ENCODE data around the gene TNFAIP3.

The TNFAIP3 gene

DNA sequence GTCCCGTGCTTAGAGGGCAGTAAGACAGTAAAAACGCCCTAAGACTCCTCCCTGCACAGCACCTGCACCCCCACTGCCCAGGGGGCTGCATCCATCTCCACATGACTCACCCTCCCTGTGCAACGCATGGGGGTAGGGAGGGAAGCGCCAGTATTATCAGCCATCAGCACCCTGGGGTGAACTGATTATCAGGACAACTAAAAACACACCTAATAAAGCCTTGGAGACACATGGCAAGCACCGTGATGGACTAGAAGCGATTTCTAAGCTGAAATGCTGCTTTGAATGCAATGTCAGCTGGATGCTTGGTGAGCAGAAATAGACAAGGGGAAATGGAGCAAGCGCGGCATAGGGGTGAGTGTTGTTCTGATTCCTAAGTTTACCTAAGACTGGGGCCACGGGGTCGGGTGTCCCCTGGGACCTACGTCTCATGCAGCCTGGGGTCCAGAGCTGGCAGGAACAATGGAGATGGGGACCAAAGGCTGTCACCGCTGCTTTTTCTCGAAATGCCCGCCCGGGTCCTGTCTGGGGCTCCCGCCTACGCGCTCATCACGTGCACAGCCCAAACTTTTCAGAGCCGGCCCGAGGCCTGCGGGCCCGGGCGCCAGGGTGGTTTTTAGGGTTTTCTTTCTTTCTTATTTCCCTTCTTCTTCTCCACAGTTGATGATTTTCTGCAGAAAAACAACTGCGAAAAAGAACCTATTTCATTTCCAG, 702 bp upstream of the TNFAIP3 start:
- DNase-seq, result no peak

- DNase-seq, result peak; percentile 42 to 68
These were observed 838 bp downstream of the TNFAIP3 start for GRCh38 chr6:137867685-137868509.

- peak in 1 of 2 donors; percentile 54 for DNase-seq
These were observed 1.9 kb downstream of the TNFAIP3 start for GRCh38 chr6:137868721-137869548.

GRCh38 chr6:137869549-137870307, 2.7 kb downstream of the TNFAIP3 start:
- peak in 1 of 2 donors; percentile 49 for DNase-seq

DNA sequence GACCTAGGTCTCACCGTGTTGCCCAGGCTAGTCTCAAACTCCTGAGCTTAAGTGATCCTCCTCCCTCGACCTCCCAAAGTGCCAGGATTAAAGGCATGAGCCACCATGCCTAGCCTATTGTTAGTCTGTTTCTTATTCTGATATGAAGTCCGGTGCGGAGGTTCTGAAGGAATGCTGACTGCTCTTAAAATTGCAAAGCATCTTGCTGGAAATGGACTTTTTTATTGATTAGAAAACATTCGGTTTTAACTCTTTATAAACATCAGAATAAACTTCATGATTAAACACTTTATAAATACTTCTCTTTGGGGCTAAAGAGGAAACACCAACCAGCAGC, 3.2 kb downstream of the TNFAIP3 start:
- DNase-seq, result no peak

- DNase-seq, result peak; percentile 55 to 73
These were observed 3.7 kb downstream of the TNFAIP3 start for GRCh38 chr6:137870744-137871247.

DNA sequence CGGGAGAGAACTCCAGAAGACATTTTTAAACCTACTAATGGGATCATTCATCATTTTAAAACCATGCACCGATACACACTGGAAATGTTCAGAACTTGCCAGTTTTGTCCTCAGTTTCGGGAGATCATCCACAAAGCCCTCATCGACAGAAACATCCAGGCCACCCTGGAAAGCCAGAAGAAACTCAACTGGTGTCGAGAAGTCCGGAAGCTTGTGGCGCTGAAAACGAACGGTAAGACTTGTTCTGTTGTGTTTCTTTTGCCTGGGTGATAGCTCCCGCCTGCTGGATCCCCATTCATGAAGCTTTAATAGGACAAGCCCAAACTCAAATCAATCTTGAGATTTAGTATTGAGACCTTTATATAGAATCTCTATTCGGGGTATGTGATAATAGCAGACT, 4.2 kb downstream of the TNFAIP3 start:
- DNase-seq, result peak in 1 of 2 donors; percentile 50

GRCh38 chr6:137871831-137872454, 4.9 kb downstream of the TNFAIP3 start:
- DNase-seq, result peak in 1 of 2 donors; percentile 44

DNA sequence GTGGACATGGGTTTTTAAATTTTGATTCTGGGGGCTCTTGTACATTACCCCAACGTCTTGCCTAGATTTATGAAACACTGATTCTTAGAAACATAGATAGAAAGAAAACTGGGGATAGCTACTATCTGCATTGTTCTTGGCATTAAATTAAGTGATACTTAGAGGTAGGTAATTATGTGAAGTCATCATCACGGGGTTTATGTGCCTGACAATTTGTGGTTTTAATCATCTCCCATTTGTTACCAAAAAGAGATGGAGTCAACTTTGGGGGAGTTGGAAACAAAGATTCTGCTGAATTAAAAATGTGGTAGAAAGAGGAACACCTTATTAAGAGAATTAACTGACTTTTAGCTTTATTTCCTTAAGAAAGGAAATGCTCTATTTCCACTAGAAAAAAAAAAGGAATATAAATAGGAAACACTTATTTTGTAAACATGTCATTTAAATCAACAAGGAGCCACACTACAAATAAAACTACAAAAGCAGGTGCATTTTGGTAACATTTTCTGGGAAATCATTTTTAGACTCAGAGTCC, 5.6 kb downstream of the TNFAIP3 start:
- peak in 1 of 2 donors; percentile 39 for DNase-seq

- DNase-seq, result peak; percentile 84 to 88
These were observed 6.3 kb downstream of the TNFAIP3 start for GRCh38 chr6:137873273-137873762.

GRCh38 chr6:137874204-137875057, 7.4 kb downstream of the TNFAIP3 start:
- peak in 1 of 2 donors; percentile 34 for DNase-seq

GRCh38 chr6:137875058-137875520, 8.0 kb downstream of the TNFAIP3 start:
- DNase-seq, result peak in 1 of 2 donors; percentile 36

- DNase-seq, result peak in 1 of 2 donors; percentile 28
These were observed 8.5 kb downstream of the TNFAIP3 start for GRCh38 chr6:137875606-137876005.

GRCh38 chr6:137876547-137876946, 9.5 kb downstream of the TNFAIP3 start:
- peak in 1 of 2 donors; percentile 24 for DNase-seq

- peak in 1 of 2 donors; percentile 33 for DNase-seq
These were observed 10.1 kb downstream of the TNFAIP3 start for GRCh38 chr6:137877113-137877512.

DNA sequence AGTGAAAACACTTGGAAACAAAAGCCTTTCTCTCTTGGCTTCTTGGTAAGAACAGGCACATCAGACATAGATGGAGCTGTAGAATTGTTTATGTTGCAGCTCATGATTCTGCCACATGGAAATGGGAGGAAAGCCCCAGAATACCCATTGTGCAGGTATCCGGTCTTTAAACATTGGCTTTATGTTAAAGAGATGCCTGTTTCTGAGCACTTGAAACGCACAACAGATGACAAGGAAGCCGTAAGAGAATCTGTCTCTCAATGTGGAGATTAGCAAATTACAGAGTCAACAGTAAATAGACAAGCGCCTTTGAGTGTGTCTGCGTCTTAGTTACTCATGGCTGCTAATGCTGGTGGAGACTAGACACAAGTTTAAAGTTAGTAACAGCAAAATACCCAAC, 10.5 kb downstream of the TNFAIP3 start:
- DNase-seq, result peak in 1 of 2 donors; percentile 41

- DNase-seq, result peak in 1 of 2 donors; percentile 31
These were observed 11.0 kb downstream of the TNFAIP3 start for GRCh38 chr6:137878029-137878428.

GRCh38 chr6:137878486-137879285, 11.6 kb downstream of the TNFAIP3 start:
- DNase-seq, result peak in 1 of 2 donors; percentile 40

DNA sequence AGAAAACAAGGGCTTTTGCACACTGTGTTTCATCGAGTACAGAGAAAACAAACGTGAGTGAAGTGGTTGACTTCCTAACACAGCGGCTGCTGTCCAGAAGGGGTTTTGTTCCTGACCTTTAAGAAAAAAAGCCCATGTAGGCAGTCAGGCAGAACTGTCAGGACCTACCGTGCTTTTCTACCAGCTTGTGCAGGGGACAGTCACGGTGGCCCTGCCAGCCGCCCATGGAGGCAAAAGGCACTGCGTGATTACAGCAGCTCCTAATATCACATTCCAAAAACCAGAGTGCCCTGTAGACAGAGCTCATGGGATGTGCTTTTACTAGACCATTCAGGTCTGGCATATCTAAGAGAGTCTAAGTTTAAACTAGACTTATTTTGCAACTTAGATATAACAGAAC, 12.2 kb downstream of the TNFAIP3 start:
- DNase-seq, result peak in 1 of 2 donors; percentile 38
